Measurements from ENCODE around the gene SEC23A.

- TF ChIP-seq MAX (IDR thresholded peaks at IDR 0.05) = no peak
- TF ChIP-seq TCF12 (IDR thresholded peaks at IDR 0.05; ENCODE audit: low read depth) = no peak
- no peak for TF ChIP-seq CEBPB (IDR thresholded peaks at IDR 0.05)
- TF ChIP-seq EGR1 (IDR thresholded peaks at IDR 0.05) = no peak
- TF ChIP-seq CREB1 (IDR thresholded peaks at IDR 0.05; ENCODE audit: low read depth) = no peak
- TF ChIP-seq TAF1 (IDR thresholded peaks at IDR 0.05; ENCODE audit: low read depth) = no peak
- no peak for TF ChIP-seq RAD21 (IDR thresholded peaks at IDR 0.05; ENCODE audit: low read depth)
- TF ChIP-seq TEAD4 (IDR thresholded peaks at IDR 0.05) = no peak
- TF ChIP-seq FOXM1 (IDR thresholded peaks at IDR 0.05; ENCODE audit: borderline replicate concordance, low read depth) = no peak
- no peak for TF ChIP-seq REST (IDR thresholded peaks at IDR 0.05; ENCODE audit: low read depth)
- TF ChIP-seq NFIC (IDR thresholded peaks at IDR 0.05) = no peak
- TF ChIP-seq YY1 (IDR thresholded peaks at IDR 0.05; ENCODE audit: low read depth) = no peak
Observed at GRCh38 chr14:39014460-39014859, 88.6 kb downstream of the SEC23A start.

All from Ishikawa (cell line).